Measurements from ENCODE around the gene SFTA2.
A peak's percentile ranks its signal among the peaks of the same experiment; 100 is the strongest.
"Not testable (repeated sequence)": the region's sequence is repeated elsewhere in the genome, so short reads cannot be mapped to it uniquely, and the experiment has no call there.

Gene SFTA2

DNA sequence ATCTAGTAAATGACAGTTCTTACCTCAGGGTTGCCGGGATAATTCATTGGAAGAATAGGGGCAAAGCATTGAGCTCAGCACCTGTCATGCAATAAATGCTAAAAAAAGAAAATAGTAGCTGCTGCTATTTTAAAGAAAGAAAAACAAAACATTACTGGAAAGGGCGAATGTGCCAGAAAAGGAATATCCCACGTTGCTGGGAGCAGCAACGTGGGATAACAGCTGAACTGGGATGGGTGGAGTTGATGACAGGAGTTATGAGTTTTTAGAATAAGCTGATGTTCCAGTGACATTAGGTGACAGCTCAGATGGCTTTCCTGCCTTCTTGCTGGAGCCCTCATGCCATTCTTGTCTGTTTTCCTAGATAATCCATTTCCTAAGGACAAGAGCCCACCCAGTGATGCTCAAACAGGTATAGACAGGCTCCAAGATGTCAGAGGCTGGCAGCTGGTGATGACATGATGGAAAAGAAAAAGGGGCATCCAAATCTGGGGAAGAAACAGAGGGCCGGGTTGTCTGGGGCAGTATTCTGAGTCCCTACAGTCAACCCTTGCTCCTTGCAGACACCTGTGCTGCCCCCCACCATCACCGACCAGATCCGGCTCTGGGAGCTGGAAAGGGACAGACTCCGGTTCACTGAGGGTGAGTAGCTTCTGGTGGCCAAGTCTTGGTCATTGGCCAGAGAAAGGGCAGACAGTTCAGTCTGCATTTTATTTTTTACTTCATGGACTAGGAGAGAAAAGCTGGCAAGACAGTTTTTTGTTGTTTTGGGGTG lies 19.0 kb downstream of the SFTA2 start:
- no peak for DNase-seq

DNA sequence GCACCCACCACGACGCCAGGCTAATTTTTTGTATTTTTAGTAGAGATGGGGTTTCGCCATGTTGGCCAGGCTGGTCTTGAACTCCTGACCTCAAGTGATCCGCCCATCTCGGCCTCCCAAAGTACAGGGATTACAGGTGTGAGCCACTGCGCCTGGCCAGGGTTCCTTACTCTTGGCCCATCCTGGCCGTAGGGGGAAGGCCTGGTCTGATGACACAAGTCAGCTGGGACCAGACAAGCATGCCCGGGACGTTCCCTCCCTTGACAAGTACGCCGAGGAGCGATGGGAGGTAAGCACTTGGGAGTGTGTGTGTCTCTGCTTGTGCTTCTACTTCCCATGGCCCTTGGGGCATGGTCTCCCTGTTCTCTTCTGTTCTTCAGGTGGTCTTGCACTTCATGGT lies 21.5 kb downstream of the SFTA2 start:
- not testable (repeated sequence) for DNase-seq

- DNase-seq, result no peak
These were observed 23.3 kb downstream of the SFTA2 start for GRCh38 chr6:30908700-30909099.

DNA sequence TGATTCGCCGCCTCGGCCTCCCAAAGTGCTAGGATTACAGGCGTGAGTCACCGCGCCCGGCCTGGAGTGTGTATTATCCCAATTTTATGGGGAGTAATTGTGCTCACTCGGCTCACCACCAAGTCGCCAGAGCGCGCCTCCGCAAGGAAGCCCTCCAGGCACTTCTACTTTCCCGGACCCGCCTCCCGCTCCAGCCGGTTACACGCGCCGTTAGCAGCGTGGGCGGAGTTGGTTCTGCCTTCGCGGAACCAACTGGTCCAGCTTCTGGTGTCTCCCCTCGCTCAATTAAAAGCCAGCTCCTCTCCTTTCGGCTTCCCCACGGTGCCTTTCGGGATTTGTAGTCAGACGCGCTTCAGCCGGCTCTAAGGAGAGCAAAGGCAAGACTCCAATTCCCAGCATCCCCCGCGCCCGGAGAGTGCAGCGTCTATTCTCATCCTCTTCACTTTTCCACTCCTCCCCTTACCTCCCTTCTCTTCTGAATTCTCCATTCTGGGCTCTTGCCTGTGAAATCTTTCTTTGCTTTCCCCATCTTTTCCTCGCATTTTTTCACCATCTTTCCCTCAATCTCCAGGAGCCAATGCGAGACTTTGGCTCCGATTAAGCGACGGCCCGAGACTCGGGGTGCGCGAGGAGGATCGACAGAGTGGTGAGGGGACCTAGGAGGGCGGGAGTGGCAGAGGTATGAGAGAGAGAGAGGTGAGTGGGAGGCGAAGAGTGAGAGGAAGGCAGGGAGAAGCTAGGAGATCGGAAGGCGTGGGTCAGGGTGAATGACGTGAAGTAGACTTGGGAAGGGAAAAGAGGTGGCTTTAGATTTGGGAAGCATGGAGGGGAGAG lies 24.0 kb downstream of the SFTA2 start, which contains the start of gene GTF2H4:
Gene GTF2H4, plus strand, starts transcription at position 450 of the 834 bp plus-strand sequence.
- DNase-seq, result peak; percentile 97

- not testable (repeated sequence) for DNase-seq
These were observed 24.6 kb downstream of the SFTA2 start for GRCh38 chr6:30907290-30907757.

- no peak for DNase-seq
These were observed 28.7 kb downstream of the SFTA2 start for GRCh38 chr6:30903236-30903635.

GRCh38 chr6:30902709-30903108 lies 29.3 kb downstream of the SFTA2 start:
- DNase-seq, result no peak

DNA sequence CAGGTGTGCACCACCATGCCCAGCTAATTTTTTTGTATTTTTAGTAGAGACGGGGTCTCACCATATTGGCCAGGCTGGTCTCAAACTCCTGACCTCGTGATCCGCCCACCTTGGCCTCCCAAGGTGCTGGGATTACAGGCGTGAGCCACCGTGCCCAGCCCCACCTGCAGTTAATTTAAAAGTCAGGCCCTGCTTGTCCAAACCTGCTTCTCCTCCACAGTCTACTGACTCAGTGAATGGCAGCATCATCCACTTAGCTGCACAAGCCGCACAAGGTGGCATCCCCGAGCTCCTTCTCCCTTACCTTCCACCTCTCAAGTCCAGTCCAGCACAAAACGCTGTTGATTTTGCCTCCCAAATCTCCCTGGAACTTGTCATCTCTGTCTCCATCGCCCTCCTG lies 29.8 kb downstream of the SFTA2 start:
- not testable (repeated sequence) for DNase-seq

DNA sequence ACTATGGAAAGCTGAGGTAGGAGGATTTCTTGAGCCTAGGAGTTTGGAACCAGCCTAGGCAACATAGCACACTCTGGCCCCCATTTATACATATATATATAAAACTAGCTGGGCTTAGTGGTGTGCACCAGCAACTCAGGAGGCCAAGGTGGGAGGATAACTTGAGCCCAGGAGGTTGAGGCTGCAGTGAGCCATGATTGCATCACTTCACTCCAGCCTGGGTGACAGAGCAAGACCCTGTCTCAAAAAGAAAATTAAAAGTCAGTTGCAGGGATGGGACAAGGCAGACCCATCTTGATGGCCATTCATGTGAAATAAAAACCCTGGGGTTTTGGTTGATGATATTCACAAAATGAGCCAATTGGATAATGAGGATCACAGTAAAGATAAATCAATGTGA lies 30.5 kb downstream of the SFTA2 start:
- DNase-seq, result no peak

DNA sequence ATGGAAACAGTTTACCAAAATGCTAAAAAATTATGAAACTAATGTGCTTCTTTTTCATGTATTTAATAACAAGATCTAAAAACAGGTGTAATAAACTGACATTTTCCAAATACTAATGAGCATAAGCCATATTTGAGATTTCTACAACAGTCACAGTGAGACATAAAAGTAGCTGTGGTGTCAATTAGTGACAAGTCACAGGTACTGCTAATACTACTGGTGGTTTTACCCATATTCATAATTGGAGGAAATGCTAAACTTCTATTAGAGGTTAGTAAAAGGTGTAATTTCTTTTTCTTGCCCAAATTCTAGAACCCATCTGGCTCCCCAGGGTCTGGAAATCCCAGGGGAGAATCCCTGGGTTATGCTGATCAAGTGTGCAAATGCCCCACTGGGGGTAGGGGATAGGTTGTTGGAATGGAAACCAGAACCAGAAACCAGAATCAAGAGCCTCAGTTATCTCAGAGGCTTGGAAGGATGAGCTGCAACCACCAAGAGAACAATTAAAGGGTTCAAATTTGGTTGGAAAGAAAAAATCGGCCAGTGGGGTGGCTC lies 31.0 kb downstream of the SFTA2 start:
- no peak for DNase-seq

- DNase-seq, result no peak
These were observed 33.1 kb downstream of the SFTA2 start for GRCh38 chr6:30898750-30899360.

- no peak for DNase-seq
These were observed 34.1 kb downstream of the SFTA2 start for GRCh38 chr6:30897882-30898281.

DNA sequence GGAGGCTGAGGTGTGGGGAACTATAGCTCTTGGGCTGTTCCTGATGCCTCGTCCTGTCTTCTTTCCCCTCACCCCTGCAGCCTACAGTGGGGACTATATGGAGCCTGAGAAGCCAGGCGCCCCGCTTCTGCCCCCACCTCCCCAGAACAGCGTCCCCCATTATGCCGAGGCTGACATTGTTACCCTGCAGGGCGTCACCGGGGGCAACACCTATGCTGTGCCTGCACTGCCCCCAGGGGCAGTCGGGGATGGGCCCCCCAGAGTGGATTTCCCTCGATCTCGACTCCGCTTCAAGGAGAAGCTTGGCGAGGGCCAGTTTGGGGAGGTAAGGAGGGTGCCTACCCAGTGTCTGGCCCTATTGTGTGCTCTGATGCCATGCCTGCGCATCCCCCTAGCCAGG lies 35.4 kb downstream of the SFTA2 start:
- no peak for DNase-seq

DNA sequence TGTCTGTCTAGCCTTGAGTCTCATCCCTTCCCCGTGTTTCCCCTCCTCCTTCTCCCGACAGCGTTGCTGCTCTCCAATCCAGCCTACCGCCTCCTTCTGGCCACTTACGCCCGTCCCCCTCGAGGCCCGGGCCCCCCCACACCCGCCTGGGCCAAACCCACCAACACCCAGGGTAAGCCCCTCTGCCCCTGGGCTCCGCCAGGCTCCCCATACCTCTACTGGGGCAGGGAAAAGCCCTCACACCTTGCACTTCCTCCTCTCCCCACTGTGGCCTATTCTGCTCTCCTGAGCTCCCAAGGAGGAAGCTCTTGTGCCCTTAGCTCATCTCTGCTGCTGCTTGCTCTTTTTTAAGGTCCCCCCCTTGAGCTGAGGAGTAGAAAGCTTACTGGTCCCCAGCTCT lies 36.6 kb downstream of the SFTA2 start:
- no peak for DNase-seq

DNA sequence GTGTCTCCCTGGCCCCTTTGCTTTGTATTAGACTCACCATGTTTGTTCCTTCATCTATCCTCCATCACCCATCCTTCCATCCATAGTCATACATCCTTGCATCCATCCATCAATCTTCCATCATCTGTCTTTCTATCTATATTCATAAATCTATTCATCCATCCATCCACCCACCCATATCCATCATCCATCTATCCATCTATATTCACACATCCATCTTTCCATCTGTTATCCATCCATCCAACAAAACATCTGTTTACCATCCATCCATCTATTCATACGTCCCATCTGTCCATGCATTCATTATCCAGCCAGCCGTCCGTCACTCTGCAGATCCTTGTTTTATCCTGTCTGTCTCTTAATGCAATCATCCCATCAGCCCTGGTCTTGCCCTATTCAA lies 37.0 kb downstream of the SFTA2 start:
- no peak for DNase-seq

DNA sequence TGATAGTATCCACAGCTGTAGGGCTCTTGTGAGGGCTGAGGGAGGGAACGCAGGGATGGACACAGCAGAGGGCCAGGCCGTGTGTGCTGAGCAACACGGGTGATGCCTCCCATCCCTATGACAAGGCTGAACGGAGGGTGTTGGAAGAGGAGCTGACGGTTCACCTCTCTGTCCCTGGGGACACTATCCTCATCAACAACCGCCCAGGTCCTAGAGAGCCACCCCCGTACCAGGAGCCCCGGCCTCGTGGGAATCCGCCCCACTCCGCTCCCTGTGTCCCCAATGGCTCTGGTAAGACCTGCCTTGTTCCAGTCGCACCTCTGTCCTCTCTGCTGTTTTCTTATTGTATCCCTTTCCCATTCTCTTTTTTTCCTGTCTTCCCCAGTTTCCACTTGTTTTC lies 37.6 kb downstream of the SFTA2 start:
- DNase-seq, result no peak

- DNase-seq, result no peak
These were observed 38.3 kb downstream of the SFTA2 start for GRCh38 chr6:30893666-30894065.

- DNase-seq, result no peak
These were observed 38.9 kb downstream of the SFTA2 start for GRCh38 chr6:30893001-30893591.

- no peak for DNase-seq
These were observed 40.0 kb downstream of the SFTA2 start for GRCh38 chr6:30891816-30892538.

DNA sequence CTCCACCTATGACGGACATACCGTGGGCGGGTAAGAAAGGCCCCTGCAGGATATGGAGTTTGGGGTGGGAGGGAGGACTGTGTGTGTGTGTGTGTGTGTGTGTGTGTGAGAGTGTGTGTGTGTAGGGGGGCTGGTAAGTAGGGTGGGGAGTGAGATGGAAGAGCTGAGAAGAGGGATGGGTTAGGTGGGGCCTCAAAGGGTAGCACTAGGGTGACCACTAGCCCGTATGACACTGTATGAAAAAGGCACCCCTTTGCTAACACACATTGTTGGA lies 40.6 kb downstream of the SFTA2 start:
- DNase-seq, result no peak

GRCh38 chr6:30890646-30891449 lies 41.1 kb downstream of the SFTA2 start:
- DNase-seq, result no peak
